Stimulated activated CD4-positive, alpha-beta T cell treated with anti-CD3 and anti-CD28 coated beads, Interleukin-12 subunit alpha, Interleukin-12 subunit beta, amount 100 ng/mL, for 4 hours (primary cell): ENCODE results near the gene TNKS2.
"Not testable (repeated sequence)": the region's sequence is repeated elsewhere in the genome, so short reads cannot be mapped to it uniquely, and the experiment has no call there.

Experiments
- DNase-seq: peaks from one replicate; pipeline ENCODE4 v3.0.0-alpha.2; 2020

Gene TNKS2

GRCh38 chr10:91879515-91880170, 81.4 kb downstream of the TNKS2 start:
- DNase-seq = no peak

- no peak for DNase-seq
Observed at GRCh38 chr10:91880310-91880709, 82.1 kb downstream of the TNKS2 start.

- no peak for DNase-seq
Observed at GRCh38 chr10:91883549-91884444, 85.6 kb downstream of the TNKS2 start.

- no peak for DNase-seq
Observed at GRCh38 chr10:91884536-91884935, 86.3 kb downstream of the TNKS2 start.

- DNase-seq = no peak
Observed at GRCh38 chr10:91885362-91886079, 87.3 kb downstream of the TNKS2 start.

GRCh38 chr10:91886954-91887271, 88.7 kb downstream of the TNKS2 start:
- no peak for DNase-seq

GRCh38 chr10:91887272-91888076, 89.2 kb downstream of the TNKS2 start:
- DNase-seq = peak; percentile 11

- no peak for DNase-seq
Observed at GRCh38 chr10:91891125-91892001, 93.1 kb downstream of the TNKS2 start.

- no peak for DNase-seq
Observed at GRCh38 chr10:91893051-91893450, 94.8 kb downstream of the TNKS2 start.

- not testable (repeated sequence) for DNase-seq
Observed at GRCh38 chr10:91894261-91894685, 96.0 kb downstream of the TNKS2 start.

GRCh38 chr10:91896212-91896756, 98.1 kb downstream of the TNKS2 start:
- no peak for DNase-seq

GRCh38 chr10:91897421-91897820, 99.2 kb downstream of the TNKS2 start:
- DNase-seq = no peak

GRCh38 chr10:91901784-91902677, 103.8 kb downstream of the TNKS2 start:
- DNase-seq = peak; percentile 26

GRCh38 chr10:91907033-91907594, 108.9 kb downstream of the TNKS2 start:
- no peak for DNase-seq

- DNase-seq = no peak
Observed at GRCh38 chr10:91907914-91908336, 109.7 kb downstream of the TNKS2 start.

- DNase-seq = peak; percentile 65
Observed at GRCh38 chr10:91908337-91909116, 110.3 kb downstream of the TNKS2 start.

GRCh38 chr10:91909117-91909677, 111.0 kb downstream of the TNKS2 start, which contains the start of gene FGFBP3:
FGFBP3 (minus strand) TSS chr10:91909486; CDS start chr10:91908969, 517 bp downstream.
- DNase-seq = peak; percentile 21

- DNase-seq = no peak
Observed at GRCh38 chr10:91910467-91910866, 112.2 kb downstream of the TNKS2 start.
